ENCODE measurements around the gene RBCK1.

- TF ChIP-seq ZFP36 (IDR thresholded peaks at IDR 0.05; ENCODE audit: low read depth, low read length, partially characterized antibody), result no peak
- no peak for TF ChIP-seq POLR2A (conservative IDR thresholded peaks at IDR 0.05)
- no peak for TF ChIP-seq ZFX (CRISPR knock-in tag; IDR thresholded peaks at IDR 0.05)
- TF ChIP-seq, protein P1, sequence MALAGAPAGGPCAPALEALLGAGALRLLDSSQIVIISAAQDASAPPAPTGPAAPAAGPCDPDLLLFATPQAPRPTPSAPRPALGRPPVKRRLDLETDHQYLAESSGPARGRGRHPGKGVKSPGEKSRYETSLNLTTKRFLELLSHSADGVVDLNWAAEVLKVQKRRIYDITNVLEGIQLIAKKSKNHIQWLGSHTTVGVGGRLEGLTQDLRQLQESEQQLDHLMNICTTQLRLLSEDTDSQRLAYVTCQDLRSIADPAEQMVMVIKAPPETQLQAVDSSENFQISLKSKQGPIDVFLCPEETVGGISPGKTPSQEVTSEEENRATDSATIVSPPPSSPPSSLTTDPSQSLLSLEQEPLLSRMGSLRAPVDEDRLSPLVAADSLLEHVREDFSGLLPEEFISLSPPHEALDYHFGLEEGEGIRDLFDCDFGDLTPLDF (CRISPR knock-in tag; IDR thresholded peaks at IDR 0.05), result no peak
- peak; percentile 64; the same call in 1 of the 2 replicates for TF ChIP-seq CBFB (CRISPR knock-in tag; IDR thresholded peaks at IDR 0.05)
- no peak for TF ChIP-seq KAT8 (IDR thresholded peaks at IDR 0.05; ENCODE audit: low read depth)
- no peak for TF ChIP-seq CAMTA2 (CRISPR knock-in tag; conservative IDR thresholded peaks at IDR 0.05)
- no peak for TF ChIP-seq CREB1 (IDR thresholded peaks at IDR 0.05)
- no peak for TF ChIP-seq CREB1 (CRISPR knock-in tag; IDR thresholded peaks at IDR 0.05)
- TF ChIP-seq, protein P2, sequence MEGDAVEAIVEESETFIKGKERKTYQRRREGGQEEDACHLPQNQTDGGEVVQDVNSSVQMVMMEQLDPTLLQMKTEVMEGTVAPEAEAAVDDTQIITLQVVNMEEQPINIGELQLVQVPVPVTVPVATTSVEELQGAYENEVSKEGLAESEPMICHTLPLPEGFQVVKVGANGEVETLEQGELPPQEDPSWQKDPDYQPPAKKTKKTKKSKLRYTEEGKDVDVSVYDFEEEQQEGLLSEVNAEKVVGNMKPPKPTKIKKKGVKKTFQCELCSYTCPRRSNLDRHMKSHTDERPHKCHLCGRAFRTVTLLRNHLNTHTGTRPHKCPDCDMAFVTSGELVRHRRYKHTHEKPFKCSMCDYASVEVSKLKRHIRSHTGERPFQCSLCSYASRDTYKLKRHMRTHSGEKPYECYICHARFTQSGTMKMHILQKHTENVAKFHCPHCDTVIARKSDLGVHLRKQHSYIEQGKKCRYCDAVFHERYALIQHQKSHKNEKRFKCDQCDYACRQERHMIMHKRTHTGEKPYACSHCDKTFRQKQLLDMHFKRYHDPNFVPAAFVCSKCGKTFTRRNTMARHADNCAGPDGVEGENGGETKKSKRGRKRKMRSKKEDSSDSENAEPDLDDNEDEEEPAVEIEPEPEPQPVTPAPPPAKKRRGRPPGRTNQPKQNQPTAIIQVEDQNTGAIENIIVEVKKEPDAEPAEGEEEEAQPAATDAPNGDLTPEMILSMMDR (IDR thresholded peaks at IDR 0.05 in 2 of 3, conservative IDR thresholded peaks at IDR 0.05 in 1 of 3; ENCODE audit: insufficient read depth in 2 of 3, low read depth in 1 of 3, low read length in 3 of 3), result no peak
Measured at GRCh38 chr20:401682-402495, 6.2 kb upstream of the RBCK1 start.
